Natural killer cell (primary cell): ENCODE results near the gene NAAA. TPM values are rescaled to one million over a fixed set of nuclear protein-coding genes. Genes with fewer than 3 reads are reported as not detected.

Source experiments
- ATAC-seq, 3 donors: fragments of 150-1000 bp in 2 of 3; fragments of 200-7000 bp in 1 of 3; cut with Tn5 transposase; 1 replicate in 1 of 3; 2 replicates in 2 of 3; pipeline ENCODE4 v1.10.0; 2021; ENCODE audit warnings: mild to moderate bottlenecking in 2 of 3, moderate library complexity in 2 of 3
- DNase-seq, 2 donors: peaks; one replicate each; pipeline versions ENCODE4 v3.0.0 to v3.0.0-alpha.2; 2013 to 2021; ENCODE audit warnings: mixed read lengths in 1 of 2
- H3K27ac ChIP-seq: one replicate; pipeline ENCODE4 v1.5.1; 2013; ENCODE audit warnings: mild to moderate bottlenecking, low read length
- H3K27me3 ChIP-seq: one replicate; pipeline ENCODE4 v1.6.1; 2013; ENCODE audit warnings: low read length; ENCODE audit not compliant: control insufficient read depth, insufficient read depth
- H3K36me3 ChIP-seq: one replicate; pipeline ENCODE4 v1.6.1; 2013; ENCODE audit warnings: low read length; ENCODE audit not compliant: control insufficient read depth, insufficient read depth
- H3K4me1 ChIP-seq: one replicate; pipeline ENCODE4 v1.6.1; 2013; ENCODE audit warnings: low read length; ENCODE audit not compliant: control insufficient read depth, insufficient read depth
- H3K4me3 ChIP-seq: one replicate; pipeline ENCODE4 v1.5.1; 2013; ENCODE audit warnings: low read length
- H3K9me3 ChIP-seq: one replicate; pipeline ENCODE4 v1.6.1; 2013; ENCODE audit warnings: low read length; ENCODE audit not compliant: control insufficient read depth, insufficient read depth
- H3K27ac Mint-ChIP-seq, 2 donors: one replicate each; pipeline ENCODE4 v1.8.0; 2022; ENCODE audit warnings: mild to moderate bottlenecking in 2 of 2, mixed read lengths in 2 of 2, moderate library complexity in 1 of 2
- H3K27me3 Mint-ChIP-seq, 2 donors: one replicate each; pipeline ENCODE4 v1.8.0; 2022; ENCODE audit warnings: low read depth in 2 of 2, mixed read lengths in 2 of 2
- H3K36me3 Mint-ChIP-seq: one replicate; pipeline ENCODE4 v1.8.0; 2022; ENCODE audit warnings: mixed read lengths
- H3K4me1 Mint-ChIP-seq, 2 donors: one replicate each; pipeline ENCODE4 v1.8.0; 2022; ENCODE audit warnings: mixed read lengths in 2 of 2
- H3K4me3 Mint-ChIP-seq: one replicate; pipeline ENCODE4 v1.8.0; 2022; ENCODE audit warnings: mild to moderate bottlenecking, moderate library complexity, mixed read lengths
- H3K9me3 Mint-ChIP-seq, 2 donors: one replicate each; pipeline ENCODE4 v1.8.0; 2022; ENCODE audit warnings: mixed read lengths in 2 of 2
- WGBS: methylation state at CpG from one replicate; pipeline ENCODE4 v1.1.7; 2013; ENCODE audit warnings: missing lambda C conversion rate; ENCODE audit not compliant: insufficient coverage; 5-methylcytosine and 5-hydroxymethylcytosine counted together
- intact Hi-C: fragments of 100-400 bp; cut with micrococcal nuclease; formaldehyde crosslinking; loops from one replicate; pipeline ENCODE4 v1.14.2; 2022
- total RNA-seq, 4 donors: library from RNA; stranded (reverse); fragments of 120-200 nt in 1 of 4; gene quantifications; one replicate each; pipeline versions ENCODE4 v1.2.3 to v1.2.4, GENCODE V29; 2013 to 2022
- TF ChIP-seq, protein P1 (sequence below): fragments of 200-600 bp; IDR thresholded peaks from one replicate; pipeline ENCODE4 v1.8.0; 2022; ENCODE audit warnings: antibody characterized with exemption

NAAA gene
- total RNA-seq, 3 donors from 2014 or later (not counting 1 experiment from before 2014, with no cell fraction given), result 37.8 to 56.3 (median 43.4) TPM

GRCh38 chr4:75867130-75867529 lies 73.7 kb downstream of the NAAA start:
- Mint-ChIP-seq H3K4me3 (no peak overlapping the region), H3K4me1 (no peaks in the 10 kb centered on the region)
- ATAC-seq, result no peak

More at GRCh38 chr4:75867130-75867529, 73.7 kb downstream of the NAAA start:
- WGBS, result 86% methylated on average over 3 of the region's 3 CpGs
- Histone ChIP-seq H3K9me3 (no peaks in the 10 kb centered on the region), H3K27me3 (no peaks in the 10 kb centered on the region), H3K36me3 (no peaks in the 10 kb centered on the region), H3K4me3 (no peak overlapping the region), H3K4me1 (no peaks in the 10 kb centered on the region), H3K27ac (no peak overlapping the region)
- Mint-ChIP-seq H3K9me3 (no peaks in the 10 kb centered on the region), H3K27me3 (peaks cover 0 to 7% of the 10 kb centered on the region in 2 donors), H3K27ac (no peak overlapping the region), H3K36me3 (no peaks in the 10 kb centered on the region)
- TF ChIP-seq, protein P1, sequence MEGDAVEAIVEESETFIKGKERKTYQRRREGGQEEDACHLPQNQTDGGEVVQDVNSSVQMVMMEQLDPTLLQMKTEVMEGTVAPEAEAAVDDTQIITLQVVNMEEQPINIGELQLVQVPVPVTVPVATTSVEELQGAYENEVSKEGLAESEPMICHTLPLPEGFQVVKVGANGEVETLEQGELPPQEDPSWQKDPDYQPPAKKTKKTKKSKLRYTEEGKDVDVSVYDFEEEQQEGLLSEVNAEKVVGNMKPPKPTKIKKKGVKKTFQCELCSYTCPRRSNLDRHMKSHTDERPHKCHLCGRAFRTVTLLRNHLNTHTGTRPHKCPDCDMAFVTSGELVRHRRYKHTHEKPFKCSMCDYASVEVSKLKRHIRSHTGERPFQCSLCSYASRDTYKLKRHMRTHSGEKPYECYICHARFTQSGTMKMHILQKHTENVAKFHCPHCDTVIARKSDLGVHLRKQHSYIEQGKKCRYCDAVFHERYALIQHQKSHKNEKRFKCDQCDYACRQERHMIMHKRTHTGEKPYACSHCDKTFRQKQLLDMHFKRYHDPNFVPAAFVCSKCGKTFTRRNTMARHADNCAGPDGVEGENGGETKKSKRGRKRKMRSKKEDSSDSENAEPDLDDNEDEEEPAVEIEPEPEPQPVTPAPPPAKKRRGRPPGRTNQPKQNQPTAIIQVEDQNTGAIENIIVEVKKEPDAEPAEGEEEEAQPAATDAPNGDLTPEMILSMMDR, result no peak
- no peak for DNase-seq
- intact Hi-C loops, result no loop called here

Other genes starting within 250 kb of the NAAA start
- gene USO1, start 216.4 kb downstream of the NAAA start, total RNA-seq, result 10 to 100 TPM; 29.7 to 38.4 (median 32.2) TPM
- under 1 TPM; 0.21 to 0.33 (median 0.32) TPM for gene PPEF2, start 38.6 kb downstream of the NAAA start, total RNA-seq
- gene SDAD1, start 49.9 kb upstream of the NAAA start, total RNA-seq, result 10 to 100 TPM; 32.5 to 52.2 (median 39.7) TPM
- gene CXCL9, start 66.5 kb upstream of the NAAA start, total RNA-seq, result not detected
- not detected for gene CXCL10, start 82.5 kb upstream of the NAAA start, total RNA-seq
- not detected for gene CXCL11, start 95.1 kb upstream of the NAAA start, total RNA-seq
- gene ART3, start 133.7 kb upstream of the NAAA start, total RNA-seq, result not detected
- 100 to 1,000 TPM; 102 to 114 (median 108) TPM for gene NUP54, start 207.4 kb upstream of the NAAA start, total RNA-seq